Ascending aorta (tissue), 2 donors: Measurements from ENCODE around the gene ST3GAL5. TPM values are rescaled to one million over a fixed set of nuclear protein-coding genes. Genes with fewer than 3 reads are reported as not detected.
"Not testable (repeated sequence)": the region's sequence is repeated elsewhere in the genome, so short reads cannot be mapped to it uniquely, and the experiment has no call there.

Experiments
- DNase-seq, 2 donors: peaks; one replicate each; pipeline ENCODE4 v3.0.0-alpha.2; 2019; ENCODE audit warnings: low spot score in 2 of 2
- H3K27ac ChIP-seq, 2 donors: fragments of 200-600 bp; sonication (generic); one replicate each; pipeline ENCODE4 v1.5.1; 2016 to 2017; ENCODE audit warnings: mild to moderate bottlenecking in 1 of 2
- H3K27me3 ChIP-seq: fragments of 200-600 bp; sonication (generic); one replicate; pipeline ENCODE4 v1.5.1; 2017
- H3K36me3 ChIP-seq, 2 donors: fragments of 200-600 bp; sonication (generic); one replicate each; pipeline ENCODE4 v1.5.1; 2016
- H3K4me1 ChIP-seq, 2 donors: fragments of 200-600 bp; sonication (generic); one replicate each; pipeline ENCODE4 v1.5.1; 2016 to 2017; ENCODE audit warnings: mild to moderate bottlenecking in 1 of 2
- H3K4me3 ChIP-seq, 2 donors: fragments of 200-600 bp; sonication (generic); one replicate each; pipeline ENCODE4 v1.5.1; 2016 to 2017; ENCODE audit warnings: mild to moderate bottlenecking in 1 of 2
- H3K9me3 ChIP-seq, 2 donors: fragments of 200-600 bp; sonication (generic); one replicate each; pipeline ENCODE4 v1.5.1; 2016
- intact Hi-C: fragments of 100-400 bp; cut with DNase I; formaldehyde crosslinking; loops from one replicate; pipeline ENCODE4 v1.15.1; 2023
- total RNA-seq: library from RNA; depleted of rRNA; stranded (reverse); fragments of >200 nt; gene quantifications from one replicate; pipeline ENCODE4 v1.1.0, GENCODE V29; 2016
- TF ChIP-seq, protein P1 (sequence below), 3 experiments: fragments of 200-600 bp in 2 of 3; fragments of 450-650 bp in 1 of 3; sonication (generic) in 2 of 3; IDR thresholded peaks; one replicate each; pipeline ENCODE4 v1.5.1; 2016 to 2019; ENCODE audit warnings: antibody characterized with exemption in 3 of 3, mild to moderate bottlenecking in 1 of 3, moderate library complexity in 1 of 3

ST3GAL5 gene
- total RNA-seq, 1 donor from 2014 or later: 21.0 TPM

DNA sequence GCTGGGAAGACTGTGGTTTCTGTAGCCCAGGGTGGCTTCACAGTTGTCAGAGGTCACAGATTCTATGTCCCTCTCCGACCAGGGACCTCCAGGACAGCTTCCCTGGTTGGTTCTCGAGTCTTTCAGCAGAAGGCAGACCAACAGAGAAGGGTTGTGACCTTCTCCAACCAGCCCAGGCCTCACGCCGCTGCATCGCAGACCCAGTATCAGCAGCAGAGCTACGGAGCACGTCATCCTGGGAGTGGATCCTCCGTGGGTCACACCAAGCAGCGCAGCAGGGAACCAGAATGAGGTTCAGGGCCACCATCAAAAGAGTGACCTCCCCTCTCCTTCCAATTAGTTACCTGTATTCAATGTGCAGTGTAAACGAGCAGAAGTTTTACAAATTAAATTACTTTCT, 49.3 kb downstream of the ST3GAL5 start:
- intact Hi-C loops: no loop called here
- Histone ChIP-seq H3K4me1 (no peaks in the 10 kb centered on the region), H3K36me3 (peaks cover 0 to 14% of the 10 kb centered on the region in 2 donors), H3K4me3 (no peak overlapping the region), H3K9me3 (no peaks in the 10 kb centered on the region), H3K27ac (no peak overlapping the region), H3K27me3 (no peaks in the 10 kb centered on the region)
- TF ChIP-seq, protein P1, sequence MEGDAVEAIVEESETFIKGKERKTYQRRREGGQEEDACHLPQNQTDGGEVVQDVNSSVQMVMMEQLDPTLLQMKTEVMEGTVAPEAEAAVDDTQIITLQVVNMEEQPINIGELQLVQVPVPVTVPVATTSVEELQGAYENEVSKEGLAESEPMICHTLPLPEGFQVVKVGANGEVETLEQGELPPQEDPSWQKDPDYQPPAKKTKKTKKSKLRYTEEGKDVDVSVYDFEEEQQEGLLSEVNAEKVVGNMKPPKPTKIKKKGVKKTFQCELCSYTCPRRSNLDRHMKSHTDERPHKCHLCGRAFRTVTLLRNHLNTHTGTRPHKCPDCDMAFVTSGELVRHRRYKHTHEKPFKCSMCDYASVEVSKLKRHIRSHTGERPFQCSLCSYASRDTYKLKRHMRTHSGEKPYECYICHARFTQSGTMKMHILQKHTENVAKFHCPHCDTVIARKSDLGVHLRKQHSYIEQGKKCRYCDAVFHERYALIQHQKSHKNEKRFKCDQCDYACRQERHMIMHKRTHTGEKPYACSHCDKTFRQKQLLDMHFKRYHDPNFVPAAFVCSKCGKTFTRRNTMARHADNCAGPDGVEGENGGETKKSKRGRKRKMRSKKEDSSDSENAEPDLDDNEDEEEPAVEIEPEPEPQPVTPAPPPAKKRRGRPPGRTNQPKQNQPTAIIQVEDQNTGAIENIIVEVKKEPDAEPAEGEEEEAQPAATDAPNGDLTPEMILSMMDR (IDR thresholded peaks at IDR 0.05): no peak
- DNase-seq: no peak

DNA sequence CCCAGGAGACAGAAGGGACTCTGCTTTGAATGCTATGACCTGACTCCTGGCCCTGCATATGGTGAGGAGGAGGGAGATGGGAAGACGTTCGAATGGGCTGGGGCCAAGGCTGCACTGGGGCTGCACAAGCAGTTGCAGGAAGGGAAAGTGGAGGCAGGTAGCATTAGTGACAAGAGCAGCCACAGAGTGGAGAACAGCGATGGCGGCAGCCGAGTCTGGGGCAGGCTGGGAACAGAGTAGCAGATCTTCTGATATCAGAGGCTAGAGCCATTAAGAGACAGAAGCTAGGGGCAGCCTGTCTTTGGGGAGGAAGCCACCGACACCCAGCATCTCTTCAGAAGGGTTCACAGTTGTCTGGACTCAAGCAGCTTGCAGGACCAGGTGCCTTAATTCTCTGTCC, 50.1 kb downstream of the ST3GAL5 start:
- H3K36me3 ChIP-seq: peaks cover 0 to 9% of the 10 kb centered on the region in 2 donors
- H3K9me3 ChIP-seq: no peaks in the 10 kb centered on the region
- intact Hi-C loops: no loop called here
- no peak overlapping the region for H3K27ac ChIP-seq
- no peak overlapping the region for H3K4me3 ChIP-seq
- no peaks in the 10 kb centered on the region for H3K27me3 ChIP-seq
- H3K4me1 ChIP-seq: no peaks in the 10 kb centered on the region
- TF ChIP-seq, protein P1 (IDR thresholded peaks at IDR 0.05): no peak
- DNase-seq: no peak

DNA sequence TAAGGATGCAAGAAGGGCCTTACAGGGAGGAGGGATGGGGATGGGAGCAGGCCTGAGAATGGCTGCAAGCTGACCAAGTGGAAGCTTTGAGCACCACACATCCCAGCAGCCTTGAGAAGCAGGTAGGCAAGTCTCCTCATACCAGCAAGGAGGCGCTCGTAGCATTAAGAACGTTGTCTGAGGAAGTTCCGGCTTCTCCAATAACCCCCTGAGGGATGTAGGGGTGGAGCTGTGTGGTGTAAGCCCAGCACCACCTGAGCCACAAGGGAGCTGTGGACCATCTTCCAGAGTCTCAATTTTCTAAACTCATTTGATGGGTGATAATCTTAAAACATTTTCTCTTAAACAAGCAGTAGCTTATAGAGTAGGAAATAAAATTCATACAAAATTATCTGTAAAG, 50.6 kb downstream of the ST3GAL5 start:
- intact Hi-C loops: no loop called here
- H3K9me3 ChIP-seq: no peaks in the 10 kb centered on the region
- H3K27me3 ChIP-seq: no peaks in the 10 kb centered on the region
- no peak overlapping the region for H3K4me3 ChIP-seq
- TF ChIP-seq, protein P1 (IDR thresholded peaks at IDR 0.05): no peak
- H3K27ac ChIP-seq: no peak overlapping the region
- H3K4me1 ChIP-seq: no peaks in the 10 kb centered on the region
- peaks cover 0 to 9% of the 10 kb centered on the region in 2 donors for H3K36me3 ChIP-seq
- DNase-seq: no peak

DNA sequence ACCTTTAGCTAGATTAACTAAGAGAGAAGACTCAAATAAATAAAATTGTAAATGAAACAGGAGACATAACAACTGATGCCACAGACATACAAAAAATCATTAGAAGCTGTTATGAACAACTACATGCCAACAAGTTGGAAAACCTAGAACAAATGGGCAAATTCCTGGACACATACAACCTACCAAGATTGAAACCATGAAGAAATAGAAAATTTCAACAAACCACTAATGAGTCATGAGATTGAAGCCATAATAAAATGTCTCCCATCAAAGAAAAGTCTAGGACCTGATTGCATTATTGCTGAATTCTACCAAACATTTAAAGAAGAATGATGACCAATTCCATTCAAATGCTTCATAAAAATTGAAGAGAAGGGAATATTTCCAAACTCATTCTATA, 54.3 kb downstream of the ST3GAL5 start:
- Histone ChIP-seq H3K36me3 (peaks cover 0 to 3% of the 10 kb centered on the region in 2 donors), H3K4me3 (no peak overlapping the region), H3K9me3 (no peaks in the 10 kb centered on the region), H3K27me3 (no peaks in the 10 kb centered on the region), H3K27ac (no peak overlapping the region), H3K4me1 (no peaks in the 10 kb centered on the region)
- TF ChIP-seq, protein P1 (IDR thresholded peaks at IDR 0.05): no peak
- intact Hi-C loops: no loop called here
- no peak for DNase-seq

DNA sequence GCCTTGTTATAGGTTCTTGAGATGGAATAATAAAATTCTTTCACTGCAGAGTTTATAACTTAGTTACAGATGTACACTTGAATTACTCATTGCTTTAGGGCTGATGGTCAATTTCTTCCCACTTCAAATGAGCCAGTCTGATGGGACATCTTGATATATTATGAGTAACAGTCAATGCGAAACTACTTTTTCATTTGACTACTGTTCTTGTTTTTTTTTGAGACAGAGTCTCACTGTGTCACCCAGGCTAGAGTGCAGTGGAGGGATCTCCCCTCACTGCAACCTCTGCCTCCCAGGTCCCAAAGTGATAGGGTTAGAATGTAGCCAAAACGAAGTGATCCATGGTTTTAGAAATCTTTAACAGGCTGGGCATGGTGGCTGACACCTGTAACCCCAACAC, 57.1 kb downstream of the ST3GAL5 start:
- H3K27ac ChIP-seq: no peak overlapping the region
- no peaks in the 10 kb centered on the region for H3K27me3 ChIP-seq
- H3K9me3 ChIP-seq: no peaks in the 10 kb centered on the region
- no peak for DNase-seq
- TF ChIP-seq, protein P1 (IDR thresholded peaks at IDR 0.05): no peak
- no peak overlapping the region for H3K4me3 ChIP-seq
- H3K36me3 ChIP-seq: no peaks in the 10 kb centered on the region
- intact Hi-C loops: no loop called here
- no peaks in the 10 kb centered on the region for H3K4me1 ChIP-seq

DNA sequence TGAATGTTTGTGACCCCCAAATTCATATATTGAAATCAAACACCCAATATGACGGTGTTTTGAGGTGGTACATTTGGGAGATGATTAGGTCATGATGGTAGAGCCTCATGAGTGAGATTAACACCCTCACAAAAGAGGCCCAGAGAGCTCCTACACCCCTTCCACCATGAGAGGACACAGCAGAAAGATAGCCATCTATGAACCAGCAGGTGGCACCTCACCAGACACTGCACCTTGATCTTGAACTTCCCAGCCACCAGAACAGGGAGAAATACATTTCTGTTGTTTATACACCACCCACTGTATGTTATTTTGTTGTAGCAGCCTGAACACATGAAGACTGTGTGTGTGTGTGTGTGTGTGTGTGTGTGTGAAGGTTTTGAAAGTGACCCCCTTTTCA, 58.1 kb downstream of the ST3GAL5 start:
- H3K27me3 ChIP-seq: no peaks in the 10 kb centered on the region
- no peaks in the 10 kb centered on the region for H3K9me3 ChIP-seq
- DNase-seq: no peak
- H3K4me3 ChIP-seq: no peak overlapping the region
- TF ChIP-seq, protein P1 (IDR thresholded peaks at IDR 0.05): peak in 1 of 3 experiments; percentile 13
- H3K4me1 ChIP-seq: no peaks in the 10 kb centered on the region
- intact Hi-C loops: no loop called here
- no peak overlapping the region for H3K27ac ChIP-seq
- no peaks in the 10 kb centered on the region for H3K36me3 ChIP-seq

DNA sequence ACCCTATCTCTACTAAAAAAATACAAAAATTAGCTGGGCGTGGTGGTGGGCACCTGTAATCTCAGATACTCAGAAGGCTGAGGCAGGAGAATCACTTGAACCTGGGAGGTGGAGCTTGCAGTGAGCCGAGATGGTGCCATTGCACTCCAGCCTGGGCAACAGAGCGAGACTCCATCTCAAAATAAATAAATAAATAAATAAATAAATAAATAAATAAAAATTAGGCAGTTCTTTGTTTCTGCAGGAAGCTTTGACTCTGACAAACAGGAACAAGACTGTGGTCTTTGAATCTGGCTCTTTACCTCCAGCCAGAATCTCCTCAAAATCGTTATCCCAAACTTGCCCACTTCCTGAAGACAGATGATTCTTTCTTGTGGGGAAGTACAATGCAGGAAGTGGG, 59.4 kb downstream of the ST3GAL5 start:
- H3K27me3 ChIP-seq, intact Hi-C loops, H3K36me3 ChIP-seq, DNase-seq, H3K4me1 ChIP-seq, H3K4me3 ChIP-seq, H3K9me3 ChIP-seq, H3K27ac ChIP-seq: not testable (repeated sequence)
